H1 (cell line): ENCODE results near the gene TBX4.

Experiments
- BCL11A ChIP-seq, 2 experiments: IDR thresholded peaks; one replicate each; pipeline ENCODE4 v1.6.1; 2011; ENCODE audit warnings: low read depth in 2 of 2, low read length in 2 of 2, mild to moderate bottlenecking in 2 of 2
- CBX5 ChIP-seq: fragments of 300-800, 300-1000 bp; sonication (generic); IDR thresholded peaks from 2 replicates; pipeline ENCODE4 v1.7.1; 2016; ENCODE audit warnings: antibody characterized with exemption, low read length, low read depth
- EZH2 ChIP-seq: fragments of 200-600 bp; sonication (generic); IDR thresholded peaks from 2 replicates; pipeline ENCODE4 v1.7.1; 2012; ENCODE audit warnings: low read depth, mild to moderate bottlenecking, moderate library complexity, low read length, inconsistent platforms; ENCODE audit not compliant: severe bottlenecking
- HDAC6 ChIP-seq: IDR thresholded peaks from one replicate; pipeline ENCODE4 v1.7.1; 2012; ENCODE audit warnings: low read depth, mild to moderate bottlenecking, inconsistent platforms, low read length, moderate library complexity
- JUN ChIP-seq: IDR thresholded peaks from 2 replicates; pipeline ENCODE4 v1.6.1; 2011; ENCODE audit warnings: low read depth, mild to moderate bottlenecking, improper control_type of control experiment, low read length
- JUND ChIP-seq: IDR thresholded peaks from 2 replicates; pipeline ENCODE4 v1.6.1; 2011; ENCODE audit warnings: mild to moderate bottlenecking, improper control_type of control experiment, low read length
- POLR2A ChIP-seq, 2 experiments: IDR thresholded peaks; 1 replicate in 1 of 2; 2 replicates in 1 of 2; pipeline ENCODE4 v1.6.1; 2011; ENCODE audit warnings: low read depth in 2 of 2, low read length in 2 of 2, mild to moderate bottlenecking in 2 of 2; ENCODE audit errors: control extremely low read depth in 1 of 2
- POLR2AphosphoS5 ChIP-seq: IDR thresholded peaks from 2 replicates; pipeline ENCODE4 v1.6.1; 2011; ENCODE audit warnings: low read depth, low read length
- SIX5 ChIP-seq: IDR thresholded peaks from 2 replicates; pipeline ENCODE4 v1.6.1; 2011; ENCODE audit warnings: mild to moderate bottlenecking, low read depth, low read length
- SUZ12 ChIP-seq: fragments of 200-600 bp; sonication (generic); IDR thresholded peaks from 2 replicates; pipeline ENCODE4 v1.6.1; 2012; ENCODE audit warnings: mild to moderate bottlenecking, inconsistent platforms, low read length, moderate library complexity, mixed read lengths
- TAF7 ChIP-seq: optimal IDR thresholded peaks from 2 replicates; pipeline ENCODE3; 2011; ENCODE audit warnings: low read depth, mild to moderate bottlenecking, inconsistent platforms, low read length, moderate library complexity, borderline replicate concordance
- TF ChIP-seq, protein P1 (sequence below), 3 experiments: IDR thresholded peaks; 1 replicate in 2 of 3; 2 replicates in 1 of 3; pipeline versions ENCODE4 v1.5.1 to v1.6.1; 2011; ENCODE audit warnings: low read length in 3 of 3, mild to moderate bottlenecking in 3 of 3, inconsistent platforms in 2 of 3, low read depth in 1 of 3, moderate library complexity in 1 of 3; ENCODE audit not compliant: insufficient read depth in 1 of 3; ENCODE audit errors: control extremely low read depth in 1 of 3

DNA sequence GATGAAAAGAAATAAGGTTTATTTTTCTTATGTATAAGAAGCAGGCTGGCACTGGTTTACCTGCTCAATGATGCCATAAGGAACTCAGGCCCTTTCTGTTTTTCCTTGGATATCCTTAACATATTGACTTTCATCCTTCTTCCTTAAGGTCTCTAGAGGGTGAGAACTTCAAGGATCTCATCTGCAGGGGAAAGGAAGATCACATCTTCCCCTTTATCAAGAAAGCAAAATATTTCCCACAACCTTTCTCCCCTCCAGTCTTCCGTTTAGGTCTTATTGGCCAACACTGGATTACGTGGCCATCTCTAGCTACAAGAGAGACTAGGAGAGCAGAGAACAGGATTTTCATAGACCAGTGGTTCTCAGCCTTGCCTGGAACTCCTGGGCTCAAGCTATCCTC, 4.2 kb upstream of the TBX4 start:
- TF ChIP-seq POLR2A (IDR thresholded peaks at IDR 0.05; ENCODE audit: control extremely low read depth in 1 of 2, low read depth in 2 of 2, low read length in 2 of 2) = no peak
- no peak for TF ChIP-seq SUZ12
- TF ChIP-seq JUN = no peak
- TF ChIP-seq JUND = no peak
- TF ChIP-seq CBX5 = no peak
- TF ChIP-seq TAF7 = no peak
- no peak for TF ChIP-seq BCL11A (IDR thresholded peaks at IDR 0.05; ENCODE audit: low read depth in 2 of 2, low read length in 2 of 2)
- TF ChIP-seq POLR2AphosphoS5 = no peak
- TF ChIP-seq HDAC6 = no peak
- TF ChIP-seq SIX5 = no peak
- TF ChIP-seq EZH2 = no peak
- TF ChIP-seq, protein P1, sequence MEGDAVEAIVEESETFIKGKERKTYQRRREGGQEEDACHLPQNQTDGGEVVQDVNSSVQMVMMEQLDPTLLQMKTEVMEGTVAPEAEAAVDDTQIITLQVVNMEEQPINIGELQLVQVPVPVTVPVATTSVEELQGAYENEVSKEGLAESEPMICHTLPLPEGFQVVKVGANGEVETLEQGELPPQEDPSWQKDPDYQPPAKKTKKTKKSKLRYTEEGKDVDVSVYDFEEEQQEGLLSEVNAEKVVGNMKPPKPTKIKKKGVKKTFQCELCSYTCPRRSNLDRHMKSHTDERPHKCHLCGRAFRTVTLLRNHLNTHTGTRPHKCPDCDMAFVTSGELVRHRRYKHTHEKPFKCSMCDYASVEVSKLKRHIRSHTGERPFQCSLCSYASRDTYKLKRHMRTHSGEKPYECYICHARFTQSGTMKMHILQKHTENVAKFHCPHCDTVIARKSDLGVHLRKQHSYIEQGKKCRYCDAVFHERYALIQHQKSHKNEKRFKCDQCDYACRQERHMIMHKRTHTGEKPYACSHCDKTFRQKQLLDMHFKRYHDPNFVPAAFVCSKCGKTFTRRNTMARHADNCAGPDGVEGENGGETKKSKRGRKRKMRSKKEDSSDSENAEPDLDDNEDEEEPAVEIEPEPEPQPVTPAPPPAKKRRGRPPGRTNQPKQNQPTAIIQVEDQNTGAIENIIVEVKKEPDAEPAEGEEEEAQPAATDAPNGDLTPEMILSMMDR (IDR thresholded peaks at IDR 0.05; ENCODE audit: control extremely low read depth in 1 of 3, insufficient read depth in 1 of 3, low read depth in 1 of 3, low read length in 3 of 3) = no peak
